K562 (cell line): ENCODE data around the gene AKAP12. TPM values are rescaled to one million over a fixed set of nuclear protein-coding genes. Genes with fewer than 3 reads are reported as not detected.

Experiments
- BCOR ChIP-seq: fragments of 450-650 bp; IDR thresholded peaks from 2 replicates; pipeline ENCODE4 v1.6.1; 2016
- CAMTA2 ChIP-seq: fragments of 250-450 bp; sonication (Bioruptor Pico); conservative IDR thresholded peaks from 2 replicates; pipeline ENCODE4 v1.5.1; 2022
- CBFA2T3 ChIP-seq: fragments of 450-650 bp; IDR thresholded peaks from 2 replicates; pipeline ENCODE4 v1.6.1; 2017
- HLTF ChIP-seq: fragments of 450-650 bp; IDR thresholded peaks from 2 replicates; pipeline ENCODE4 v1.6.1; 2016
- HNRNPL ChIP-seq: fragments of 200-400 bp; formaldehyde crosslinking; IDR thresholded peaks from 2 replicates; pipeline ENCODE4 v1.6.1; 2017; ENCODE audit warnings: low read depth, mild to moderate bottlenecking, low read length
- ILF3 ChIP-seq: fragments of 450-650 bp; IDR thresholded peaks from 2 replicates; pipeline ENCODE4 v1.6.1; 2018; ENCODE audit warnings: antibody characterized with exemption, mild to moderate bottlenecking, moderate library complexity, borderline replicate concordance
- KAT7 ChIP-seq: sonication (generic); formaldehyde crosslinking; IDR thresholded peaks from 2 replicates; pipeline ENCODE4 v1.8.0; 2022; ENCODE audit warnings: missing genetic modification reagents, mild to moderate bottlenecking, borderline replicate concordance
- KDM4B ChIP-seq, 2 experiments: fragments of 450-650 bp in 1 of 2; sonication (generic) in 1 of 2; IDR thresholded peaks; 2 replicates each; pipeline ENCODE4 v1.6.1; 2016 to 2017; ENCODE audit warnings: borderline replicate concordance in 2 of 2, antibody characterized with exemption in 1 of 2, low read depth in 1 of 2, mild to moderate bottlenecking in 1 of 2
- L3MBTL2 ChIP-seq: fragments of 450-650 bp; IDR thresholded peaks from 2 replicates; pipeline ENCODE4 v1.6.1; 2016; ENCODE audit warnings: mild to moderate bottlenecking, moderate library complexity
- NELFE ChIP-seq: IDR thresholded peaks from 2 replicates; pipeline ENCODE4 v1.6.1; 2011; ENCODE audit warnings: mild to moderate bottlenecking; ENCODE audit not compliant: insufficient read depth, insufficient read length
- NR2C2 ChIP-seq, 2 experiments: fragments of 200-800 bp in 1 of 2; sonication (Bioruptor generic) in 1 of 2; sonication (generic) in 1 of 2; formaldehyde crosslinking in 1 of 2; IDR thresholded peaks; 2 replicates each; pipeline versions ENCODE4 v1.6.1 to v1.8.0; 2016 to 2022; ENCODE audit warnings: mild to moderate bottlenecking in 1 of 2, missing compliant biosample characterization in 1 of 2, missing genetic modification characterization in 1 of 2, missing genetic modification reagents in 1 of 2
- PCBP2 ChIP-seq: fragments of 200-400 bp; formaldehyde crosslinking; IDR thresholded peaks from 2 replicates; pipeline ENCODE4 v1.6.1; 2018; ENCODE audit warnings: low read length, low read depth, mild to moderate bottlenecking, moderate library complexity; ENCODE audit not compliant: poor library complexity, severe bottlenecking
- PRMT5 ChIP-seq: sonication (generic); formaldehyde crosslinking; IDR thresholded peaks from 2 replicates; pipeline ENCODE4 v1.5.0; 2020; ENCODE audit warnings: missing genetic modification reagents
- RBM14 ChIP-seq: fragments of 200-400 bp; formaldehyde crosslinking; IDR thresholded peaks from 2 replicates; pipeline ENCODE4 v1.6.1; 2018; ENCODE audit warnings: low read depth, mild to moderate bottlenecking, low read length, moderate library complexity, borderline replicate concordance; ENCODE audit not compliant: insufficient read depth
- SAFB2 ChIP-seq: fragments of 200-400 bp; formaldehyde crosslinking; IDR thresholded peaks from 2 replicates; pipeline ENCODE4 v1.6.1; 2018; ENCODE audit warnings: borderline replicate concordance, low read length, low read depth, moderate library complexity; ENCODE audit not compliant: severe bottlenecking
- SMARCA5 ChIP-seq: fragments of 450-650 bp; IDR thresholded peaks from 2 replicates; pipeline ENCODE4 v1.6.1; 2016
- SREBF2 ChIP-seq: sonication (generic); formaldehyde crosslinking; IDR thresholded peaks from 2 replicates; pipeline ENCODE4 v1.4.0; 2020; ENCODE audit warnings: mild to moderate bottlenecking, missing genetic modification reagents
- TAF7 ChIP-seq: fragments of 450-650 bp; IDR thresholded peaks from 2 replicates; pipeline ENCODE4 v1.6.1; 2016; ENCODE audit warnings: missing genetic modification characterization, missing compliant biosample characterization
- XRCC4 ChIP-seq: IDR thresholded peaks from one replicate; pipeline ENCODE4 v1.6.1; 2011; ENCODE audit not compliant: insufficient read depth, insufficient read length; ENCODE audit errors: extremely low read depth
- ZC3H11A ChIP-seq: IDR thresholded peaks from 2 replicates; pipeline ENCODE4 v1.6.1; 2012; ENCODE audit warnings: low read depth, low read length, improper control_type of control experiment
- ZFPM2 ChIP-seq: fragments of 250-450 bp; sonication (Bioruptor Pico); IDR thresholded peaks from 2 replicates; pipeline ENCODE4 v1.5.1; 2022; ENCODE audit warnings: mild to moderate bottlenecking
- ZKSCAN8 ChIP-seq: fragments of 200-800 bp; sonication (Bioruptor generic); IDR thresholded peaks from 2 replicates; pipeline ENCODE4 v1.6.1; 2016; ENCODE audit warnings: missing genetic modification characterization, missing compliant biosample characterization
- ZNF184 ChIP-seq: sonication (generic); formaldehyde crosslinking; IDR thresholded peaks from 2 replicates; pipeline ENCODE4 v1.5.0; 2020; ENCODE audit warnings: missing genetic modification reagents
- ZNF274 ChIP-seq: IDR thresholded peaks from 2 replicates; pipeline ENCODE4 v1.6.1; 2011; ENCODE audit warnings: low read depth, mild to moderate bottlenecking, low read length, moderate library complexity, borderline replicate concordance
- ZNF699 ChIP-seq: fragments of 250-450 bp; sonication (Bioruptor Pico); IDR thresholded peaks from 2 replicates; pipeline ENCODE4 v1.8.0; 2021; ENCODE audit warnings: mild to moderate bottlenecking, moderate library complexity; ENCODE audit not compliant: insufficient replicate concordance
- ZSCAN29 ChIP-seq: fragments of 450-650 bp; IDR thresholded peaks from 2 replicates; pipeline ENCODE4 v1.6.1; 2017
- polyA plus RNA-seq, 8 experiments: library from polyadenylated mRNA; depleted of rRNA in 4 of 8; stranded (reverse) in 5 of 8; unstranded in 3 of 8; fragments of >200 nt; fragmentation: Nextera tagmentation in 2 of 8; fragmentation: Illumina TruSeq in 1 of 8; extraction: Ambion mirVana in 2 of 8; extraction: Trizol in 1 of 8; gene quantifications; 2 replicates each; pipeline versions ENCODE4 v1.2.1 to v1.2.3, GENCODE V29; 2011 to 2014; ENCODE audit warnings: inconsistent platforms in 1 of 8, missing spikeins in 1 of 8
- total RNA-seq, 7 experiments: library from RNA; depleted of rRNA in 6 of 7; stranded (reverse); fragments of >200 nt in 6 of 7; fragmentation: Illumina TruSeq in 2 of 7; extraction: Trizol in 2 of 7; gene quantifications; 2 replicates each; pipeline versions ENCODE4 v1.2.1 to v1.2.3, GENCODE V29; 2011 to 2021; ENCODE audit warnings: low replicate concordance in 1 of 7
- TF ChIP-seq, protein P1 (sequence below): fragments of 250-450 bp; sonication (Bioruptor Pico); IDR thresholded peaks from 2 replicates; pipeline ENCODE4 v1.8.0; 2022; ENCODE audit warnings: moderate library complexity, mild to moderate bottlenecking, inconsistent platforms
- TF ChIP-seq, protein P2 (sequence below): fragments of 250-450 bp; sonication (Bioruptor Pico); IDR thresholded peaks from 2 replicates; pipeline ENCODE4 v1.8.0; 2022; ENCODE audit warnings: moderate library complexity, mild to moderate bottlenecking, inconsistent platforms
- TF ChIP-seq, protein P3 (sequence below), 2 experiments: fragments of 450-650 bp; IDR thresholded peaks; 2 replicates each; pipeline ENCODE4 v1.6.1; 2016

Gene AKAP12
- total and polyA plus RNA-seq, 9 of the 15 experiments (the other 6 are each of a cell fraction or from before 2014, with no cell fraction given), result 0.08 to 2.0 (median 0.62) TPM

DNA sequence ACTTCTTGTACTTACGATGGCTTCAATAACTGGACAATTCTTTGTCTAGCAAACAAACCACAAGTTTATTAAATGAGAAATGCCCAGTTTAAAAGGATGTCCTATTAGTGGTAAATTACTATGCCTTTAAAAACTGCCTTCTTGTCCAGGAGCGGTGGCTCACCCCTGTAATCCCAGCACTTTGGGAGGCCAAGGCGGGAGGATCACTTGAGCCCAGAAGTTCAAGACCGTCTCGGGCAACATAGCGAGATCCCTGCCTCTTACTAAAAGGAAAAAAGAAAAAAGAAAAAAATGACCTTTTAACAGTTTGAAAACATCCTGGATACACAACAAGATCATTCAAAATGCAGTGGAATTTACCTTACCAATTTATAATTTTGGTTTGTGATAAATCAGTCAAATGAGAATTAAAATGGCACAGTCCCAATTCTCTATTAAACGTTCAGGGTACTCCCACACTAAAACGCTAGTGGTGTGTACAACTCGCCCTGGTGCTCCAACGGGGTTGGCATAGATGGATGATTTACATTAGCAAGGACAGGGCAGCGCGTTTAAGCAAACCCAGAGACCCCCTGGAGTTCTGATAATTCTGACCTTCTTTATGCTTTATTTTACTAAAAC, 149.3 kb downstream of the AKAP12 start (continued):
- TF ChIP-seq, protein P1, sequence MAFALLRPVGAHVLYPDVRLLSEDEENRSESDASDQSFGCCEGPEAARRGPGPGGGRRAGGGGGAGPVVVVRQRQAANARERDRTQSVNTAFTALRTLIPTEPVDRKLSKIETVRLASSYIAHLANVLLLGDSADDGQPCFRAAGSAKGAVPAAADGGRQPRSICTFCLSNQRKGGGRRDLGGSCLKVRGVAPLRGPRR (CRISPR knock-in tag), result no peak
- TF ChIP-seq ZC3H11A (no peak), TAF7 (tag) (no peak), CBFA2T3 (no peak), SREBF2 (CRISPR knock-in tag) (no peak), BCOR (peak; percentile 36; the same call in 1 of the 2 replicates), PCBP2 (no peak), NELFE (no peak), XRCC4 (no peak), ZNF699 (CRISPR knock-in tag) (no peak), KDM4B (IDR thresholded peaks at IDR 0.05; ENCODE audit: borderline replicate concordance in 2 of 2, low read depth in 1 of 2) (no peak), SMARCA5 (peak; percentile 23; the same call in 1 of the 2 replicates), KAT7 (CRISPR knock-in tag) (no peak), RBM14 (no peak), HNRNPL (no peak), ZKSCAN8 (CRISPR knock-in tag) (no peak), ZSCAN29 (no peak), NR2C2 (CRISPR knock-in tag; IDR thresholded peaks at IDR 0.05) (no peak), NR2C2 (tag; IDR thresholded peaks at IDR 0.05) (no peak), PRMT5 (no peak), ZNF274 (no peak), SAFB2 (no peak), ILF3 (0 out of 2 replicates have a peak, but pooled peaks have one; percentile 16), ZNF184 (no peak), HLTF (0 out of 2 replicates have a peak, but pooled peaks have one; percentile 40), ZFPM2 (CRISPR knock-in tag) (no peak), CAMTA2 (CRISPR knock-in tag) (no peak), L3MBTL2 (no peak)
- TF ChIP-seq, protein P2, sequence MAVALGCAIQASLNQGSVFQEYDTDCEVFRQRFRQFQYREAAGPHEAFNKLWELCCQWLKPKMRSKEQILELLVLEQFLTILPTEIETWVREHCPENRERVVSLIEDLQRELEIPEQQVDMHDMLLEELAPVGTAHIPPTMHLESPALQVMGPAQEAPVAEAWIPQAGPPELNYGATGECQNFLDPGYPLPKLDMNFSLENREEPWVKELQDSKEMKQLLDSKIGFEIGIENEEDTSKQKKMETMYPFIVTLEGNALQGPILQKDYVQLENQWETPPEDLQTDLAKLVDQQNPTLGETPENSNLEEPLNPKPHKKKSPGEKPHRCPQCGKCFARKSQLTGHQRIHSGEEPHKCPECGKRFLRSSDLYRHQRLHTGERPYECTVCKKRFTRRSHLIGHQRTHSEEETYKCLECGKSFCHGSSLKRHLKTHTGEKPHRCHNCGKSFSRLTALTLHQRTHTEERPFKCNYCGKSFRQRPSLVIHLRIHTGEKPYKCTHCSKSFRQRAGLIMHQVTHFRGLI, result no peak
- TF ChIP-seq, protein P3, sequence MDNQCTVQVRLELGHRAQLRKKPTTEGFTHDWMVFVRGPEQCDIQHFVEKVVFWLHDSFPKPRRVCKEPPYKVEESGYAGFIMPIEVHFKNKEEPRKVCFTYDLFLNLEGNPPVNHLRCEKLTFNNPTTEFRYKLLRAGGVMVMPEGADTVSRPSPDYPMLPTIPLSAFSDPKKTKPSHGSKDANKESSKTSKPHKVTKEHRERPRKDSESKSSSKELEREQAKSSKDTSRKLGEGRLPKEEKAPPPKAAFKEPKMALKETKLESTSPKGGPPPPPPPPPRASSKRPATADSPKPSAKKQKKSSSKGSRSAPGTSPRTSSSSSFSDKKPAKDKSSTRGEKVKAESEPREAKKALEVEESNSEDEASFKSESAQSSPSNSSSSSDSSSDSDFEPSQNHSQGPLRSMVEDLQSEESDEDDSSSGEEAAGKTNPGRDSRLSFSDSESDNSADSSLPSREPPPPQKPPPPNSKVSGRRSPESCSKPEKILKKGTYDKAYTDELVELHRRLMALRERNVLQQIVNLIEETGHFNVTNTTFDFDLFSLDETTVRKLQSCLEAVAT (IDR thresholded peaks at IDR 0.05), result peak in 1 of 2 experiments; percentile 49; a peak in 1 of 4 replicates
